T-helper 2 cell (primary cell): Measurements from ENCODE around the gene TAOK2.
A peak's percentile ranks its signal among the peaks of the same experiment; 100 is the strongest.

Experiments used
- DNase-seq, 5 experiments: peaks; one replicate each; pipeline versions ENCODE4 v3.0.0 to v3.0.0-alpha.2; 2012 to 2022

Gene TAOK2

GRCh38 chr16:29963021-29963743, 10.5 kb upstream of the TAOK2 start:
- DNase-seq: no peak

GRCh38 chr16:29968205-29968604, 5.5 kb upstream of the TAOK2 start:
- DNase-seq: no peak

GRCh38 chr16:29971304-29971703, 2.4 kb upstream of the TAOK2 start:
- no peak for DNase-seq

GRCh38 chr16:29972500-29972899, 1.2 kb upstream of the TAOK2 start:
- DNase-seq: no peak

GRCh38 chr16:29972992-29973383, 680 bp upstream of the TAOK2 start:
- no peak for DNase-seq

- peak in 1 of 5 experiments; percentile 49 for DNase-seq
Measured at GRCh38 chr16:29974291-29975133, 844 bp downstream of the TAOK2 start.

GRCh38 chr16:29975134-29975538, 1.5 kb downstream of the TAOK2 start:
- peak in 1 of 5 experiments; percentile 25 for DNase-seq

- no peak for DNase-seq
Measured at GRCh38 chr16:29975811-29976511, 2.3 kb downstream of the TAOK2 start.

- no peak for DNase-seq
Measured at GRCh38 chr16:29977063-29977825, 3.6 kb downstream of the TAOK2 start.

- no peak for DNase-seq
Measured at GRCh38 chr16:29978081-29978480, 4.4 kb downstream of the TAOK2 start.

GRCh38 chr16:29978564-29979270, 5.0 kb downstream of the TAOK2 start:
- no peak for DNase-seq

- no peak for DNase-seq
Measured at GRCh38 chr16:29982560-29983419, 9.1 kb downstream of the TAOK2 start.

- no peak for DNase-seq
Measured at GRCh38 chr16:29983420-29984136, 9.9 kb downstream of the TAOK2 start.

- no peak for DNase-seq
Measured at GRCh38 chr16:29984137-29984763, 10.6 kb downstream of the TAOK2 start.

- no peak for DNase-seq
Measured at GRCh38 chr16:29984764-29985147, 11.1 kb downstream of the TAOK2 start.

GRCh38 chr16:29985271-29985811, 11.7 kb downstream of the TAOK2 start:
- no peak for DNase-seq

GRCh38 chr16:29986231-29986630, 12.6 kb downstream of the TAOK2 start:
- DNase-seq: no peak

GRCh38 chr16:29986931-29987330, 13.3 kb downstream of the TAOK2 start:
- no peak for DNase-seq

GRCh38 chr16:29987371-29988085, 13.9 kb downstream of the TAOK2 start:
- DNase-seq: no peak
